Mesenchymal stem cell (in vitro differentiated cells and primary cell): Measurements from ENCODE around the gene NUP88.
A peak's percentile ranks its signal among the peaks of the same experiment; 100 is the strongest.

Experiments used
- DNase-seq: peaks from one replicate; pipeline ENCODE4 v3.0.0-alpha.2; 2013
- H2AFZ ChIP-seq: one replicate; pipeline ENCODE4 v1.6.1; 2013; ENCODE audit warnings: low read depth, mild to moderate bottlenecking, control low read depth, inconsistent platforms, low read length, moderate library complexity
- H2AK5ac ChIP-seq: 2 replicates; pipeline ENCODE4 v1.6.1; 2013; ENCODE audit warnings: low read length, moderate library complexity, mild to moderate bottlenecking, inconsistent platforms; ENCODE audit not compliant: severe bottlenecking
- H2BK120ac ChIP-seq: one replicate; pipeline ENCODE4 v1.6.1; 2013; ENCODE audit warnings: low read depth, mild to moderate bottlenecking, inconsistent platforms, low read length, moderate library complexity
- H2BK12ac ChIP-seq, 2 experiments: one replicate each; pipeline ENCODE4 v1.6.1; 2013; ENCODE audit warnings: inconsistent platforms in 2 of 2, low read length in 2 of 2, mild to moderate bottlenecking in 2 of 2, moderate library complexity in 2 of 2, control low read depth in 1 of 2
- H2BK15ac ChIP-seq: one replicate; pipeline ENCODE4 v1.6.1; 2013; ENCODE audit warnings: mild to moderate bottlenecking, low read depth, inconsistent platforms; ENCODE audit not compliant: poor library complexity, severe bottlenecking
- H2BK5ac ChIP-seq: 2 replicates; pipeline ENCODE4 v1.6.1; 2013; ENCODE audit warnings: low read depth, mild to moderate bottlenecking, low read length, control low read depth, inconsistent platforms; ENCODE audit not compliant: poor library complexity, severe bottlenecking
- H3K14ac ChIP-seq, 2 experiments: one replicate each; pipeline ENCODE4 v1.6.1; 2013; ENCODE audit warnings: inconsistent platforms in 2 of 2, low read length in 2 of 2, control low read depth in 1 of 2, mild to moderate bottlenecking in 1 of 2, moderate library complexity in 1 of 2
- H3K18ac ChIP-seq, 2 experiments: one replicate each; pipeline ENCODE4 v1.6.1; 2013; ENCODE audit warnings: inconsistent platforms in 2 of 2, low read length in 2 of 2, control low read depth in 1 of 2, low read depth in 1 of 2, mild to moderate bottlenecking in 1 of 2
- H3K23ac ChIP-seq, 2 experiments: one replicate each; pipeline ENCODE4 v1.6.1; 2013; ENCODE audit warnings: inconsistent platforms in 2 of 2, low read length in 2 of 2, mild to moderate bottlenecking in 2 of 2, moderate library complexity in 2 of 2, control low read depth in 1 of 2
- H3K27ac ChIP-seq: 2 replicates; pipeline ENCODE4 v1.5.1; 2013; ENCODE audit warnings: mild to moderate bottlenecking, moderate library complexity, low read length, control low read depth, inconsistent platforms; ENCODE audit not compliant: poor library complexity, severe bottlenecking
- H3K27me3 ChIP-seq, 2 experiments: 2 replicates each; pipeline versions ENCODE4 v1.6.1 to v1.7.0; 2013; ENCODE audit warnings: low read length in 2 of 2, mild to moderate bottlenecking in 2 of 2, moderate library complexity in 2 of 2, control low read depth in 1 of 2, inconsistent platforms in 1 of 2; ENCODE audit not compliant: control insufficient read depth in 1 of 2, insufficient read depth in 1 of 2
- H3K36me3 ChIP-seq, 2 experiments: 2 replicates each; pipeline versions ENCODE4 v1.6.1 to v1.7.0; 2013; ENCODE audit warnings: low read length in 2 of 2, control low read depth in 1 of 2, inconsistent platforms in 1 of 2, low read depth in 1 of 2, mild to moderate bottlenecking in 1 of 2; ENCODE audit not compliant: insufficient read depth in 2 of 2, control insufficient read depth in 1 of 2
- H3K4ac ChIP-seq, 2 experiments: one replicate each; pipeline ENCODE4 v1.6.1; 2013; ENCODE audit warnings: inconsistent platforms in 2 of 2, low read length in 2 of 2, mild to moderate bottlenecking in 2 of 2, moderate library complexity in 2 of 2, control low read depth in 1 of 2, low read depth in 1 of 2
- H3K4me1 ChIP-seq: 2 replicates; pipeline ENCODE4 v1.6.1; 2013; ENCODE audit warnings: low read depth, low read length, control low read depth; ENCODE audit not compliant: control insufficient read depth, insufficient read depth
- H3K4me2 ChIP-seq: 2 replicates; pipeline ENCODE4 v1.6.1; 2013; ENCODE audit warnings: low read length, mild to moderate bottlenecking, inconsistent platforms; ENCODE audit not compliant: poor library complexity, severe bottlenecking
- H3K4me3 ChIP-seq, 2 experiments: 2 replicates each; pipeline versions ENCODE4 v1.5.1 to v1.7.0; 2013; ENCODE audit warnings: low read length in 2 of 2, mild to moderate bottlenecking in 2 of 2, control low read depth in 1 of 2, low read depth in 1 of 2; ENCODE audit not compliant: insufficient read depth in 1 of 2
- H3K79me1 ChIP-seq: replicated peaks from 2 replicates; pipeline ENCODE4 v1.6.1; 2013; ENCODE audit warnings: mild to moderate bottlenecking, control low read depth, low read length, inconsistent platforms; ENCODE audit not compliant: poor library complexity, severe bottlenecking
- H3K9ac ChIP-seq: 2 replicates; pipeline ENCODE4 v1.7.0; 2013; ENCODE audit warnings: mild to moderate bottlenecking, low read length, moderate library complexity
- H3K9me3 ChIP-seq: 2 replicates; pipeline ENCODE4 v1.7.0; 2013; ENCODE audit warnings: mild to moderate bottlenecking, low read length; ENCODE audit not compliant: control insufficient read depth
- H4K8ac ChIP-seq: one replicate; pipeline ENCODE4 v1.6.1; 2013; ENCODE audit warnings: inconsistent platforms, mild to moderate bottlenecking, low read length, moderate library complexity
- H4K91ac ChIP-seq: one replicate; pipeline ENCODE4 v1.6.1; 2013; ENCODE audit warnings: mild to moderate bottlenecking, low read length, inconsistent platforms
- WGBS: methylation state at CpG from one replicate; pipeline ENCODE4 v1.1.7; 2013; ENCODE audit warnings: mixed read lengths; 5-methylcytosine and 5-hydroxymethylcytosine counted together

NUP88 gene

GRCh38 chr17:5379351-5380107 is 39.9 kb downstream of the NUP88 start:
- Histone ChIP-seq H2BK15ac (peak overlapping the region; percentile 19), H4K91ac (no peak overlapping the region), H2AFZ (no peak overlapping the region), H2AK5ac (no peak overlapping the region), H3K27me3 (no peaks in the 10 kb centered on the region), H3K36me3 (peaks cover 46 to 93% of the 10 kb centered on the region in 2 experiments), H3K14ac (no peak overlapping the region), H4K8ac (no peak overlapping the region), H3K9me3 (no peaks in the 10 kb centered on the region), H3K4ac (no peak overlapping the region), H3K4me3 (no peak overlapping the region), H3K23ac (no peak overlapping the region), H3K79me1 (peaks cover 6% of the 10 kb centered on the region), H2BK120ac (no peak overlapping the region), H3K9ac (no peak overlapping the region), H3K18ac (no peak overlapping the region), H2BK12ac (no peak overlapping the region), H3K27ac (no peak overlapping the region), H2BK5ac (no peak overlapping the region), H3K4me1 (no peaks in the 10 kb centered on the region), H3K4me2 (no peak overlapping the region)
- WGBS, result 98% methylated on average over 11 of the region's 11 CpGs
- DNase-seq, result no peak

- no peak overlapping the region for H4K91ac ChIP-seq
- no peak overlapping the region for H2BK120ac ChIP-seq
- H3K23ac ChIP-seq, result no peak overlapping the region
- H3K4me2 ChIP-seq, result no peak overlapping the region
- no peaks in the 10 kb centered on the region for H3K9me3 ChIP-seq
- H2AFZ ChIP-seq, result no peak overlapping the region
- H3K4me1 ChIP-seq, result no peaks in the 10 kb centered on the region
- H3K9ac ChIP-seq, result no peak overlapping the region
- H3K18ac ChIP-seq, result no peak overlapping the region
- H3K4me3 ChIP-seq, result no peak overlapping the region
- H3K79me1 ChIP-seq, result peaks cover 6% of the 10 kb centered on the region
- no peak overlapping the region for H4K8ac ChIP-seq
- no peak overlapping the region for H2BK15ac ChIP-seq
- no peak overlapping the region for H3K14ac ChIP-seq
- WGBS, result 97% methylated on average over 3 of the region's 3 CpGs
- no peak overlapping the region for H3K4ac ChIP-seq
- peaks cover 49 to 91% of the 10 kb centered on the region in 2 experiments for H3K36me3 ChIP-seq
- H2BK12ac ChIP-seq, result no peak overlapping the region
- no peak overlapping the region for H2BK5ac ChIP-seq
- H3K27me3 ChIP-seq, result no peaks in the 10 kb centered on the region
- no peak overlapping the region for H2AK5ac ChIP-seq
- H3K27ac ChIP-seq, result no peak overlapping the region
- no peak for DNase-seq
These were observed 40.8 kb downstream of the NUP88 start for GRCh38 chr17:5378566-5379207.

- 97% methylated on average over 6 of the region's 6 CpGs for WGBS
- Histone ChIP-seq H2BK12ac (no peak overlapping the region), H3K79me1 (peaks cover 9% of the 10 kb centered on the region), H3K4me2 (no peak overlapping the region), H2AK5ac (no peak overlapping the region), H2BK15ac (no peak overlapping the region), H3K36me3 (peaks cover 27 to 88% of the 10 kb centered on the region in 2 experiments), H3K23ac (no peak overlapping the region), H2BK120ac (no peak overlapping the region), H4K91ac (no peak overlapping the region), H3K14ac (no peak overlapping the region), H3K4me1 (no peaks in the 10 kb centered on the region), H3K4ac (no peak overlapping the region), H3K4me3 (no peak overlapping the region), H3K18ac (no peak overlapping the region), H3K9me3 (no peaks in the 10 kb centered on the region), H4K8ac (no peak overlapping the region), H3K9ac (no peak overlapping the region), H2BK5ac (no peak overlapping the region), H3K27ac (no peak overlapping the region), H2AFZ (no peak overlapping the region), H3K27me3 (no peaks in the 10 kb centered on the region)
- DNase-seq, result no peak
These were observed 46.4 kb downstream of the NUP88 start for GRCh38 chr17:5373112-5373511.

GRCh38 chr17:5370411-5370810 is 49.1 kb downstream of the NUP88 start:
- H3K4ac ChIP-seq, result no peak overlapping the region
- peaks cover 21 to 78% of the 10 kb centered on the region in 2 experiments for H3K36me3 ChIP-seq
- no peak overlapping the region for H2BK15ac ChIP-seq
- H3K79me1 ChIP-seq, result peaks cover 9% of the 10 kb centered on the region
- no peak overlapping the region for H2BK12ac ChIP-seq
- no peak overlapping the region for H3K14ac ChIP-seq
- H3K9me3 ChIP-seq, result no peaks in the 10 kb centered on the region
- no peak overlapping the region for H3K4me3 ChIP-seq
- no peak for DNase-seq
- no peak overlapping the region for H3K27ac ChIP-seq
- H3K4me2 ChIP-seq, result no peak overlapping the region
- H3K4me1 ChIP-seq, result no peaks in the 10 kb centered on the region
- H4K8ac ChIP-seq, result no peak overlapping the region
- WGBS, result 98% methylated on average over 3 of the region's 4 CpGs
- H4K91ac ChIP-seq, result no peak overlapping the region
- H2AFZ ChIP-seq, result no peak overlapping the region
- H2BK120ac ChIP-seq, result no peak overlapping the region
- no peak overlapping the region for H3K18ac ChIP-seq
- no peak overlapping the region for H3K9ac ChIP-seq
- no peaks in the 10 kb centered on the region for H3K27me3 ChIP-seq
- no peak overlapping the region for H3K23ac ChIP-seq
- H2AK5ac ChIP-seq, result no peak overlapping the region
- H2BK5ac ChIP-seq, result no peak overlapping the region
